Upper lobe of left lung (tissue), 4 donors: Measurements from ENCODE around the gene MAML1.

Experiments used
- POLR2A ChIP-seq, 4 donors: fragments of 450-650 bp; IDR thresholded peaks; one replicate each; pipeline ENCODE4 v1.5.1; 2016 to 2017; ENCODE audit warnings: antibody characterized with exemption in 4 of 4, mild to moderate bottlenecking in 2 of 4
- TF ChIP-seq, protein P1 (sequence below), 6 experiments: fragments of 450-650 bp in 4 of 6; fragments of 200-600 bp in 2 of 6; sonication (generic) in 2 of 6; IDR thresholded peaks; one replicate each; pipeline ENCODE4 v1.5.1; 2016 to 2019; ENCODE audit warnings: antibody characterized with exemption in 6 of 6

DNA sequence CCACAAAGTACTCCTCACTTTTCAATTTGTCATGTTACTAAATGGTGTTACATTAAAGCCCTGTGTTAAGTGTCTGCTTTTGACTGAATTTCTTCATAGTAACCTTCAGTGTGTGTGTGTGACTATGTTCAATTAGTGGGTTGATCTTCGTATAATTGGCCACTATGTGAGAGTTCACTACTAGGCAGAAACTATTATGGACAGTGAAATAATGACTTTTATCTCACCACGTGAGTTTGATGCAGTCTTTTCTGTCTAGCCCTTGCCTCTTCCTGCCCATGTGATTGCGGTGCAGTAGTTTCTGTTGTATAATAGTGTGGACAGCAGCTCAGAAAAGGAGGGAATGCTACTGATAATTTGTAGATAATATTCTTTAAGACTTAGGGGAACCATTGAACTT, 1.8 kb upstream of the MAML1 start:
- TF ChIP-seq, protein P1, sequence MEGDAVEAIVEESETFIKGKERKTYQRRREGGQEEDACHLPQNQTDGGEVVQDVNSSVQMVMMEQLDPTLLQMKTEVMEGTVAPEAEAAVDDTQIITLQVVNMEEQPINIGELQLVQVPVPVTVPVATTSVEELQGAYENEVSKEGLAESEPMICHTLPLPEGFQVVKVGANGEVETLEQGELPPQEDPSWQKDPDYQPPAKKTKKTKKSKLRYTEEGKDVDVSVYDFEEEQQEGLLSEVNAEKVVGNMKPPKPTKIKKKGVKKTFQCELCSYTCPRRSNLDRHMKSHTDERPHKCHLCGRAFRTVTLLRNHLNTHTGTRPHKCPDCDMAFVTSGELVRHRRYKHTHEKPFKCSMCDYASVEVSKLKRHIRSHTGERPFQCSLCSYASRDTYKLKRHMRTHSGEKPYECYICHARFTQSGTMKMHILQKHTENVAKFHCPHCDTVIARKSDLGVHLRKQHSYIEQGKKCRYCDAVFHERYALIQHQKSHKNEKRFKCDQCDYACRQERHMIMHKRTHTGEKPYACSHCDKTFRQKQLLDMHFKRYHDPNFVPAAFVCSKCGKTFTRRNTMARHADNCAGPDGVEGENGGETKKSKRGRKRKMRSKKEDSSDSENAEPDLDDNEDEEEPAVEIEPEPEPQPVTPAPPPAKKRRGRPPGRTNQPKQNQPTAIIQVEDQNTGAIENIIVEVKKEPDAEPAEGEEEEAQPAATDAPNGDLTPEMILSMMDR (IDR thresholded peaks at IDR 0.05) = no peak
- no peak for TF ChIP-seq POLR2A (IDR thresholded peaks at IDR 0.05)
